Head of caudate nucleus (tissue), 42 donors: ENCODE data around the gene ACAD8.
"Not testable (repeated sequence)": the region's sequence is repeated elsewhere in the genome, so short reads cannot be mapped to it uniquely, and the experiment has no call there.

Source experiments
- DNase-seq, 42 donors: peaks; one replicate each; pipeline versions ENCODE4 v3.0.0 to v3.0.0-alpha.2; 2020 to 2021; ENCODE audit warnings: mixed read lengths in 7 of 42
- intact Hi-C: fragments of 100-400 bp; cut with DNase I; formaldehyde crosslinking; loops from one replicate; pipeline ENCODE4 v1.15.0; 2022

Gene ACAD8

GRCh38 chr11:134282121-134283045 is 29.0 kb downstream of the ACAD8 start:
- peak in 1 of 42 donors; percentile 18 for DNase-seq

GRCh38 chr11:134283461-134284230 is 30.3 kb downstream of the ACAD8 start:
- peak in 1 of 42 donors; percentile 22 for DNase-seq
- intact Hi-C loops = no loop called here

More at GRCh38 chr11:134282121-134283045, 29.0 kb downstream of the ACAD8 start:
- intact Hi-C loops = no loop called here

GRCh38 chr11:134284349-134284748 is 31.0 kb downstream of the ACAD8 start:
- intact Hi-C loops = not testable (repeated sequence)
- DNase-seq = peak in 1 of 42 donors; percentile 10

- peak in 1 of 42 donors; percentile 39 for DNase-seq
- intact Hi-C loops = no loop called here
These were observed 34.2 kb downstream of the ACAD8 start for GRCh38 chr11:134287561-134287960.

GRCh38 chr11:134288486-134288885 is 35.1 kb downstream of the ACAD8 start:
- peak in 1 of 42 donors; percentile 16 for DNase-seq
- intact Hi-C loops = no loop called here

- intact Hi-C loops = no loop called here
- no peak for DNase-seq
These were observed 35.8 kb downstream of the ACAD8 start for GRCh38 chr11:134289167-134289566.

GRCh38 chr11:134289789-134290188 is 36.4 kb downstream of the ACAD8 start:
- intact Hi-C loops = no loop called here
- peak in 1 of 42 donors; percentile 33 for DNase-seq

GRCh38 chr11:134290646-134291045 is 37.3 kb downstream of the ACAD8 start:
- peak in 1 of 42 donors; percentile 18 for DNase-seq
- intact Hi-C loops = no loop called here

GRCh38 chr11:134291196-134291595 is 37.8 kb downstream of the ACAD8 start:
- peak in 1 of 42 donors; percentile 21 for DNase-seq
- intact Hi-C loops = no loop called here

- no peak for DNase-seq
- intact Hi-C loops = no loop called here
These were observed 39.3 kb downstream of the ACAD8 start for GRCh38 chr11:134292661-134293060.

GRCh38 chr11:134293119-134294113 is 40.0 kb downstream of the ACAD8 start:
- DNase-seq = no peak
- intact Hi-C loops = no loop called here

- DNase-seq = no peak
- intact Hi-C loops = no loop called here
These were observed 41.3 kb downstream of the ACAD8 start for GRCh38 chr11:134294664-134295063.

- no peak for DNase-seq
These were observed 58.9 kb downstream of the ACAD8 start for GRCh38 chr11:134312223-134312622.

GRCh38 chr11:134312807-134313206 is 59.4 kb downstream of the ACAD8 start:
- intact Hi-C loops = no loop called here

More at GRCh38 chr11:134312223-134312622, 58.9 kb downstream of the ACAD8 start:
- intact Hi-C loops = no loop called here

GRCh38 chr11:134313379-134313778 is 60.0 kb downstream of the ACAD8 start:
- no peak for DNase-seq
- intact Hi-C loops = no loop called here

More at GRCh38 chr11:134312807-134313206, 59.4 kb downstream of the ACAD8 start:
- no peak for DNase-seq

GRCh38 chr11:134313821-134314607 is 60.6 kb downstream of the ACAD8 start:
- intact Hi-C loops = no loop called here
- no peak for DNase-seq
